ENCODE data around the gene HOXA3. TPM values are rescaled to one million over a fixed set of nuclear protein-coding genes. Genes with fewer than 3 reads are reported as not detected.

HOXA3 gene
- total RNA-seq, 1 experiment from 2014 or later = 22.6 TPM

- ChIA-PET POLR2A (no interaction called here), CTCF (interaction anchor here (1.2 kb wide), 1 partner anchor 13 kb away, joined by 5 read pairs; no protein-coding TSS in a partner anchor)
- no peak for TF ChIP-seq CTCF (IDR thresholded peaks at IDR 0.05; ENCODE audit: insufficient read depth in 1 of 2, low read depth in 1 of 2, low read length in 1 of 2, severe bottlenecking in 1 of 2, unreplicated experiment in 1 of 2)
- H3K4me1 Mint-ChIP-seq (ENCODE audit: low read depth, unreplicated experiment) = peaks cover 7% of the 10 kb centered on the region
- H3K36me3 Mint-ChIP-seq (ENCODE audit: insufficient read depth, unreplicated experiment) = peaks cover 6% of the 10 kb centered on the region
- peaks cover 8% of the 10 kb centered on the region for H3K27me3 Mint-ChIP-seq (ENCODE audit: insufficient read depth, unreplicated experiment)
- intact Hi-C loops (cut with micrococcal nuclease; ENCODE audit: unreplicated experiment) = no loop called here
- H3K27ac Mint-ChIP-seq (ENCODE audit: unreplicated experiment) = no peak overlapping the region
- H3K4me3 Mint-ChIP-seq (ENCODE audit: unreplicated experiment) = peak overlapping the region; percentile 71
- Histone ChIP-seq H3K27me3 (replicated peaks; ENCODE audit: control insufficient read depth, insufficient read depth, low read length) (peaks cover 5% of the 10 kb centered on the region), H3K36me3 (ENCODE audit: control insufficient read depth, insufficient read depth, low read length) (no peaks in the 10 kb centered on the region), H3K4me1 (peaks cover 14% of the 10 kb centered on the region), H3K4me3 (ENCODE audit: low read depth, low read length) (peak overlapping the region; percentile 55), H3K9me3 (no peaks in the 10 kb centered on the region)
- peak; percentile 43 to 46 for DNase-seq
- H3K9me3 Mint-ChIP-seq (ENCODE audit: unreplicated experiment) = no peaks in the 10 kb centered on the region
- BruUV-seq (replicated peaks) = no TSS peak
Observed at GRCh38 chr7:27182861-27183681, 30.7 kb upstream of the HOXA3 start.

GRCh38 chr7:27182285-27182841 is 30.0 kb upstream of the HOXA3 start:
- Mint-ChIP-seq H3K27me3 (ENCODE audit: insufficient read depth, unreplicated experiment) (peaks cover 8% of the 10 kb centered on the region), H3K4me1 (ENCODE audit: low read depth, unreplicated experiment) (peaks cover 7% of the 10 kb centered on the region)

More at GRCh38 chr7:27182285-27182841, 30.0 kb upstream of the HOXA3 start:
- Mint-ChIP-seq H3K27ac (ENCODE audit: unreplicated experiment) (no peak overlapping the region), H3K4me3 (ENCODE audit: unreplicated experiment) (peak overlapping the region; percentile 71), H3K36me3 (ENCODE audit: insufficient read depth, unreplicated experiment) (peaks cover 6% of the 10 kb centered on the region), H3K9me3 (ENCODE audit: unreplicated experiment) (no peaks in the 10 kb centered on the region)
- Histone ChIP-seq H3K9me3 (no peaks in the 10 kb centered on the region), H3K4me1 (peaks cover 14% of the 10 kb centered on the region), H3K27me3 (replicated peaks; ENCODE audit: control insufficient read depth, insufficient read depth, low read length) (peaks cover 5% of the 10 kb centered on the region), H3K4me3 (ENCODE audit: low read depth, low read length) (no peak overlapping the region), H3K36me3 (ENCODE audit: control insufficient read depth, insufficient read depth, low read length) (no peaks in the 10 kb centered on the region)
- ChIA-PET POLR2A (no interaction called here), CTCF (interaction anchor here (1.2 kb wide), 1 partner anchor 14 kb away, joined by 5 read pairs; no protein-coding TSS in a partner anchor)
- TF ChIP-seq CTCF (IDR thresholded peaks at IDR 0.05; ENCODE audit: insufficient read depth in 1 of 2, low read depth in 1 of 2, low read length in 1 of 2, severe bottlenecking in 1 of 2, unreplicated experiment in 1 of 2) = no peak
- DNase-seq = peak in 1 of 2 experiments; percentile 23
- intact Hi-C loops (cut with micrococcal nuclease; ENCODE audit: unreplicated experiment) = no loop called here
- BruUV-seq (replicated peaks) = no TSS peak
